A673 (cell line): ENCODE results near the gene APMAP. TPM values are rescaled to one million over a fixed set of nuclear protein-coding genes. Genes with fewer than 3 reads are reported as not detected.

Source experiments
- BruUV-seq: library from RNA; stranded (reverse); fragments of 400-500 nt; replicated peaks from 2 replicates; lab custom pipeline; 2021; lab: Mats Ljungman, UMichigan
- CTCF ChIA-PET: fragments of 300-600 bp; sonication (Branson Sonifier 250); formaldehyde crosslinking; loops from one replicate; lab custom pipeline; 2022; ENCODE audit warnings: antibody characterized with exemption; lab: Charles Lee
- POLR2A ChIA-PET: fragments of 300-600 bp; sonication (Branson Sonifier 250); formaldehyde crosslinking; loops from one replicate; lab custom pipeline; 2022; ENCODE audit warnings: antibody characterized with exemption; ENCODE audit not compliant: low non-redundant PET; lab: Charles Lee
- DNase-seq: peaks from one replicate; pipeline ENCODE4 v3.0.0-alpha.2; 2015; ENCODE audit warnings: low spot score
- H3K27ac ChIP-seq: fragments of 200-600 bp; sonication (generic); 2 replicates; pipeline ENCODE4 v1.5.1; 2016; ENCODE audit warnings: mixed run types, low read depth, mild to moderate bottlenecking, mixed read lengths, antibody characterized with exemption, low read length; ENCODE audit not compliant: poor library complexity, severe bottlenecking
- H3K27me3 ChIP-seq: fragments of 200-600 bp; sonication (generic); replicated peaks from 2 replicates; pipeline ENCODE4 v1.6.1; 2017; ENCODE audit warnings: mixed run types, low read depth, mild to moderate bottlenecking, mixed read lengths, antibody characterized with exemption, low read length; ENCODE audit not compliant: insufficient read depth, poor library complexity
- H3K36me3 ChIP-seq: fragments of 200-600 bp; sonication (generic); 2 replicates; pipeline ENCODE4 v1.6.1; 2016; ENCODE audit warnings: mixed run types, mild to moderate bottlenecking, mixed read lengths, antibody characterized with exemption, low read length; ENCODE audit not compliant: insufficient read depth, poor library complexity, severe bottlenecking
- H3K4me1 ChIP-seq: fragments of 200-600 bp; sonication (generic); 2 replicates; pipeline ENCODE4 v1.6.1; 2017; ENCODE audit warnings: mixed run types, mild to moderate bottlenecking, mixed read lengths, antibody characterized with exemption, low read length; ENCODE audit not compliant: insufficient read depth, poor library complexity, severe bottlenecking
- H3K4me3 ChIP-seq: fragments of 200-600 bp; sonication (generic); 2 replicates; pipeline ENCODE4 v1.5.1; 2016; ENCODE audit warnings: low read depth, mixed run types, mild to moderate bottlenecking, mixed read lengths, low read length; ENCODE audit not compliant: poor library complexity, severe bottlenecking
- H3K9me3 ChIP-seq: fragments of 200-600 bp; sonication (generic); 2 replicates; pipeline ENCODE4 v1.6.1; 2016; ENCODE audit warnings: mixed run types, low read depth, mild to moderate bottlenecking, mixed read lengths, antibody characterized with exemption, low read length; ENCODE audit not compliant: poor library complexity, severe bottlenecking
- EZH2 ChIP-seq: fragments of 200-600 bp; sonication (generic); IDR thresholded peaks from 2 replicates; pipeline ENCODE4 v1.6.1; 2017; ENCODE audit warnings: borderline replicate concordance, low read depth, mild to moderate bottlenecking, mixed read lengths, antibody characterized with exemption, low read length; ENCODE audit not compliant: poor library complexity, severe bottlenecking
- intact Hi-C: fragments of 100-400 bp; cut with micrococcal nuclease; formaldehyde crosslinking; loops from one replicate; pipeline ENCODE4 v1.10.0; 2022; ENCODE audit not compliant: unreplicated experiment
- total RNA-seq: library from RNA; stranded (reverse); gene quantifications from 2 replicates; pipeline ENCODE4 v1.2.3, GENCODE V29; 2021
- TF ChIP-seq, protein P1 (sequence below): fragments of 300-800, 200-600 bp; sonication (generic); conservative IDR thresholded peaks from 2 replicates; pipeline ENCODE4 v1.5.1; 2017; ENCODE audit warnings: low read depth, mild to moderate bottlenecking, antibody characterized with exemption, low read length, moderate library complexity, mixed read lengths

Gene APMAP
- total RNA-seq, 1 experiment from 2014 or later, result 70.3 TPM

DNA sequence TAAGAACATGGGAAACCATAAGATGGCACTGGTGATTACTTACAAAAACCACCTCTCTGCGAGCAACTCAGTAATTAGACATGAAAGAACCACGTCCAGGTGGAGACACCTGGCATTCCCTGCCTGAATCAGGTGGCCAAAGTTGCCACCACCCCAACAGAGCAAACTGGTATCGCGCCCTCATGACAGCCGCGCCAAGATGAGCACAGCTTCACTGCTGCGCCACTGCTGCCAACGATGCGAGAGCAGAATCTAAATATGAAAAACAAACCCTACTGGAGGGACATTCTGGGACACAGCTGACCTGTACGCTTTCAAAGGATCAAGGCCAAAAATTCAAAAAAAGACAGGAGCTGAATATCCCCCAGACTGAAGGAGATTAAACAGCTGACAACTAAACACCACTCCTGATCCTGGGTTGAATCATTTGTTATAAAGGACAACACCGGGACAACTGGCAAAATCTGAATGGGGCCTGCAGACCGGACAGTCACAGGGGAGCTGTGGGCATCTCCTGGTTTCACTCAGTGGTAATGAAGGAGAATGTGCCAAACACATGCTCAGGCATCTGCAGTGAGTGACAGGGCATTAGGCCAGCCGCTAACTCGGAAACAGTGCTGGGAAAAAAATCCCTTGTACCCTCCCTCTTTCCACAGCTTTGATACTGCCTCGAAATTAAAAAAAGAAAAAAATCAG lies 26.1 kb downstream of the APMAP start:
- Histone ChIP-seq H3K27ac (no peak overlapping the region), H3K4me1 (no peaks in the 10 kb centered on the region), H3K9me3 (no peaks in the 10 kb centered on the region), H3K36me3 (peaks cover 17% of the 10 kb centered on the region), H3K4me3 (no peak overlapping the region), H3K27me3 (no peaks in the 10 kb centered on the region)
- TF ChIP-seq EZH2, result no peak
- TF ChIP-seq, protein P1, sequence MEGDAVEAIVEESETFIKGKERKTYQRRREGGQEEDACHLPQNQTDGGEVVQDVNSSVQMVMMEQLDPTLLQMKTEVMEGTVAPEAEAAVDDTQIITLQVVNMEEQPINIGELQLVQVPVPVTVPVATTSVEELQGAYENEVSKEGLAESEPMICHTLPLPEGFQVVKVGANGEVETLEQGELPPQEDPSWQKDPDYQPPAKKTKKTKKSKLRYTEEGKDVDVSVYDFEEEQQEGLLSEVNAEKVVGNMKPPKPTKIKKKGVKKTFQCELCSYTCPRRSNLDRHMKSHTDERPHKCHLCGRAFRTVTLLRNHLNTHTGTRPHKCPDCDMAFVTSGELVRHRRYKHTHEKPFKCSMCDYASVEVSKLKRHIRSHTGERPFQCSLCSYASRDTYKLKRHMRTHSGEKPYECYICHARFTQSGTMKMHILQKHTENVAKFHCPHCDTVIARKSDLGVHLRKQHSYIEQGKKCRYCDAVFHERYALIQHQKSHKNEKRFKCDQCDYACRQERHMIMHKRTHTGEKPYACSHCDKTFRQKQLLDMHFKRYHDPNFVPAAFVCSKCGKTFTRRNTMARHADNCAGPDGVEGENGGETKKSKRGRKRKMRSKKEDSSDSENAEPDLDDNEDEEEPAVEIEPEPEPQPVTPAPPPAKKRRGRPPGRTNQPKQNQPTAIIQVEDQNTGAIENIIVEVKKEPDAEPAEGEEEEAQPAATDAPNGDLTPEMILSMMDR, result no peak
- intact Hi-C loops, result no loop called here
- no TSS peak for BruUV-seq
- CTCF ChIA-PET, result no interaction called here
- DNase-seq, result no peak
- POLR2A ChIA-PET, result no interaction called here

DNA sequence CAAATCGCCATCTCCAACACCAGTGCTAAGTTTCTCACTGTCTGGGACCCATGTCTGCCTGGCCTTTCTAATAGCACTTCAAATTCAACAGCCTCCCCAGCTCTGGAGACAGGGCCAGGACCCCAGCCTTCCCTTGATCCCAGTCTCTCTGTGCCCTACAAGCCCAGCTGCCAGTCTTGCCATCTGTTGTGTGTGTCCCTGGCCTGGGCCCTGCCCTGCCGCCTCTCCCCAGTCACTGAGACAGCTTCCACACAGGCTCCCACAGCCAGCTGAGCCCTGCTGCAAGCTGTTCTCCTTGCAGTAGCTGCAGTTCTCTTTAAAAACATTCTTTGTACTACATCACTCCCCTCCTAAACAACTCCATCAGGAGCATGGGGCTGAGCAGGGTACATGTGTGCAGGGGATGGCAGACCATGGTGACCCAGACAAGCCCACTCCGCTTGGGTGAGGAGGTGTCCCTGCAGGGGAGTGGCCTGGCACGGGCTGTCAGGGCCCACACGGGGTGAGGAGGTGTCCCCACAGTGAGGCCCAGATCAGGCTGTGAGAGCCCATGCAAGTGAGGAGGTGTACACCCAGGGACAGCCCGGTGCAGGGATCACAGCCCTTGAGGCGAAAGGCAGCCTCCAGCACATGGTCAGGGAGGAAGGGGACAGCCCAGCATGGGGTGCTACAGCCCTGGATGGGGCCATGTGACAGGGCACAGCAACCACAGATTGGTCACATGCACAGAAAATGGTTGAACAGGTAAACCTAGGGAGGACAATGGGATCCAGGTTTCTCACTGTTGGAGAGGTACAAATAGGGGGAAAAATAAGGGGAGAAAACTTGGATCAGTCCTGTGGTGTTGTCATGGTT lies 27.3 kb downstream of the APMAP start:
- POLR2A ChIA-PET, result no interaction called here

DNA sequence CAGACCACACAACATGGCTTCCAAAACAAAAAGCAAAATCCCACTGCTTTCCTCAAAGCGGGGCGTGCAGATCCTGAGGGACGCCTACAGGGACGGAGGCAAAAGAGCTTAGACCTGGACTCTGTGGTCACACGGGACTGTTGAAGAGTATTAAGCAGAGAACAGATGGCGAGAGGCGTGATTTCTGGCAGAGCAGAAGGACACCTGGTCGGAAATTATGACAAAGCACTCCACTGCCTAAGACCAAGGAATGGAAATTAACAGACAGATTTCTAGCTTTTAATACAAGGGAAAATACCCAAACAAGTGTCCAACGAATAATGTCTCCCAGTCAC lies 28.1 kb downstream of the APMAP start:
- ChIA-PET CTCF (interaction anchor here (0.6 kb wide), 1 partner anchor 276 kb away, joined by 3 read pairs; no protein-coding TSS in a partner anchor), POLR2A (no interaction called here)
- H3K4me1 ChIP-seq, result no peaks in the 10 kb centered on the region
- intact Hi-C loops, result no loop called here
- no peak for DNase-seq
- peaks cover 9% of the 10 kb centered on the region for H3K36me3 ChIP-seq
- no peak for TF ChIP-seq EZH2
- TF ChIP-seq, protein P1, result no peak
- H3K27me3 ChIP-seq, result no peaks in the 10 kb centered on the region
- H3K4me3 ChIP-seq, result no peak overlapping the region
- H3K9me3 ChIP-seq, result no peaks in the 10 kb centered on the region
- no TSS peak for BruUV-seq
- no peak overlapping the region for H3K27ac ChIP-seq

More for the DNA sequence above, 27.3 kb downstream of the APMAP start:
- Histone ChIP-seq H3K27ac (no peak overlapping the region), H3K9me3 (no peaks in the 10 kb centered on the region), H3K36me3 (peaks cover 17% of the 10 kb centered on the region), H3K27me3 (no peaks in the 10 kb centered on the region), H3K4me1 (no peaks in the 10 kb centered on the region), H3K4me3 (no peak overlapping the region)
- no TSS peak for BruUV-seq
- intact Hi-C loops, result no loop called here
- TF ChIP-seq EZH2, result no peak
- TF ChIP-seq, protein P1, result no peak
- CTCF ChIA-PET, result interaction anchor here (0.6 kb wide), 1 partner anchor 277 kb away, joined by 3 read pairs; no protein-coding TSS in a partner anchor
- DNase-seq, result no peak
